HG02885 (cell line): ENCODE measurements around the gene PPARD.
A peak's percentile ranks its signal among the peaks of the same experiment; 100 is the strongest.
"Not testable (repeated sequence)": the region's sequence is repeated elsewhere in the genome, so short reads cannot be mapped to it uniquely, and the experiment has no call there.

Experiments
- ATAC-seq: cut with Tn5 transposase; IDR thresholded peaks from one replicate; pipeline ENCODE4 v1.9.1; 2021; ENCODE audit warnings: mild to moderate bottlenecking; ENCODE audit not compliant: unreplicated experiment, poor library complexity

Gene PPARD

GRCh38 chr6:35432291-35432690, 89.9 kb downstream of the PPARD start:
- ATAC-seq: no peak

GRCh38 chr6:35432702-35433101, 90.3 kb downstream of the PPARD start:
- not testable (repeated sequence) for ATAC-seq

- ATAC-seq: no peak
Measured at GRCh38 chr6:35435074-35435837, 92.9 kb downstream of the PPARD start.

- no peak for ATAC-seq
Measured at GRCh38 chr6:35436071-35436857, 93.9 kb downstream of the PPARD start.

- ATAC-seq: not testable (repeated sequence)
Measured at GRCh38 chr6:35438378-35439065, 96.2 kb downstream of the PPARD start.

- ATAC-seq: no peak
Measured at GRCh38 chr6:35439308-35439707, 97.0 kb downstream of the PPARD start.

- ATAC-seq: no peak
Measured at GRCh38 chr6:35441205-35441604, 98.8 kb downstream of the PPARD start.

- no peak for ATAC-seq
Measured at GRCh38 chr6:35441642-35442041, 99.3 kb downstream of the PPARD start.

- ATAC-seq: no peak
Measured at GRCh38 chr6:35442693-35443092, 100.3 kb downstream of the PPARD start.

GRCh38 chr6:35443341-35444030, 101.1 kb downstream of the PPARD start:
- no peak for ATAC-seq

- ATAC-seq: no peak
Measured at GRCh38 chr6:35445691-35446090, 103.3 kb downstream of the PPARD start.

- no peak for ATAC-seq
Measured at GRCh38 chr6:35448191-35448590, 105.8 kb downstream of the PPARD start.

GRCh38 chr6:35449287-35449881, 107.0 kb downstream of the PPARD start:
- peak; percentile 46 for ATAC-seq

- ATAC-seq: no peak
Measured at GRCh38 chr6:35451354-35452182, 109.2 kb downstream of the PPARD start.

- peak; percentile 91 for ATAC-seq
Measured at GRCh38 chr6:35452183-35453090, 110.1 kb downstream of the PPARD start, which contains the start of gene FANCE. Gene FANCE (plus strand): TSS chr6:35452338. CDS start chr6:35452546, 208 bp downstream.

GRCh38 chr6:35453236-35453635, 110.9 kb downstream of the PPARD start:
- ATAC-seq: no peak

- no peak for ATAC-seq
Measured at GRCh38 chr6:35454391-35455110, 112.2 kb downstream of the PPARD start.
